HG02970 (cell line): ENCODE measurements around the gene ZNF3.
"Not testable (repeated sequence)": the region's sequence is repeated elsewhere in the genome, so short reads cannot be mapped to it uniquely, and the experiment has no call there.

Experiments used
- ATAC-seq: cut with Tn5 transposase; IDR thresholded peaks from one replicate; pipeline ENCODE4 v1.9.1; 2021; ENCODE audit warnings: mild to moderate bottlenecking, moderate library complexity, moderate number of reproducible peaks; ENCODE audit not compliant: unreplicated experiment, low FRiP score

Gene ZNF3

DNA sequence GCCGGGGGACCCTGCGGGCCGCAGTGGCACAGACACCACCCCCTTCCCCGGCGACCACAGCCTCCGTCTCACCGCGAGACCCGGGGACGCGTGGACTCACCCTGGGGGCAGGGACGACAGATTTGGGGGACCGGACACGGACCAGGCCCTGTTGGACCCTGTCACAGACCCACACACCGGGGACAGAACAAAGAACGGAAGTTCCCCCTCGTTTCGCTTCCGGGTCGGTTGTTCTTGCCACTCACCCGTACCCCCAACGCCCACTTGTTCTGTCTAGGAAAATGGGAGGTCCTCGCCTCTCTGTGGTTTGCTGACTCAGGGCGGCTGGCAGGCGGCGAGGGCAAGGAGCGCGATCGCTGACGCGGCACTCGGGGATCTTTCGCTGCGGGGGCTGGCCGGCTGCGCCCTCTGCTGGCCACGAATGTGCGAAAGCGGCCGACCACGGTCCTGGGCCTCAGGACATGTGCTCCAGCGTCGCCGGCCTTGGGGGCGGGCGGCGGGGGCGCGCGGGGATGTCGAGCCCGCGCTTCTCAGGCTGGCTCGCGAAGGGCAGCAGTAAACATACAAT, at the start of gene ZNF3:
TSS of gene ZNF3 (minus strand) at position 189 of the 568 bp plus-strand sequence. CDS start 4,366 bp downstream, outside the sequence.
- peak; percentile 80 for ATAC-seq

DNA sequence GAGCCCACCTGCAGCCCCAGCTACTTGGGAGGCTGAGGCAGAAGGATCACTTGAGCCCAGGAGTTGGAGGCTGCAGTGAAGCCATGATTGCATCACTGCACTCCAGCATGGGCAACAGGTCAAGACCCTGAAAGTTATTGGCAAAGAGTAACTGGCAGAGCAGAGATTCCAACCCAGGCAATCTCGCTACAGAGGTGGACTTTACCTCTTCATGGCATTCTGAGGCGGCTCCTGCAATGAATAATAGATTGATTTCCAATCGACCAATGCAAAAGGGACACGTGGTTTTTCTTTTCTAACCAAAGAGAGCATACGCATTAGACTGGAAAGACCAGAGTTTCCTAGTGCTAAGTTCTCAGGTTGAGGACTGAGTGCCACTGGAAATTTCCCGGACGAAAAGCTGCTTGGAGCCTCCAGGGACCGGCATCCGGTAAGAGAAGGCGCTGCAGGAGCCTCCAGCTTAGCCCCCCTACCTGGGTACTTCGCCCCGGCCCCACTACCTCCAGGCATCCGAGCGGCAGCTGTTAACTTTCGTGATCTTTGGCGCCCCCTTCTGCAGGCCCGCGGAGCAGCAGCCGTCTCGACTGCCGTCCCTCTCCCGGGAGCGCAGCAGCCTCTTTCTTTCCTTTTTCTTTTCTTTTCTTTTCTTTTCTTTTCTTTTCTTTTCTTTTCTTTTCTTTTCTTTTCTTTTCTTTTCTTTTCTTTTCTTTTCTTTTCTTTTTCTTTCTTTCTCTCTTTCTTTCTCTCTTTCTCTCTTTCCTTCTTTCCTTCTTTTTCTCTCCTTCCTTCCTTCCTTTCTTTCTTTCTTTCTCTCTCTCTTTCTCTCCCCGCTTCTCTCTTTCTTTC, 49.3 kb upstream of the ZNF3 start:
- ATAC-seq = no peak

DNA sequence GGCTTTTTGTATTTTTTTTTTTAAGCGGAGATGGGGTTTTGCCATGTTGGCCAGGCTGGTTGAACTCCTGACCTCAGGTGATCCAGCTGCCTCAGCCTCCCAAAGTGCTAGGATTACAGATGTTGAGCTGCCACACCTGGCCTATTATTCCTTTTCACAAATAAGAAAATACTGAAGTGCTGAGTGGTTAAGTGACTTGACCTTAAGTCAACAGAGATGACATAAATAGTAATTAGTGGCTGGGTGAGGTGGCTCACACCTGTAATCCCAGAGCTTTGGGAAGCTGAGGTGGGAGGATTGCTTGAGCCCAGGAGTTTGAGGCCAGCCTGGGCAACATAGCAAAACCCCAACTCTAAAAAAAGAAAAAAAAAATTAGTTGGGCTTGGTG, 48.7 kb upstream of the ZNF3 start:
- ATAC-seq = not testable (repeated sequence)

DNA sequence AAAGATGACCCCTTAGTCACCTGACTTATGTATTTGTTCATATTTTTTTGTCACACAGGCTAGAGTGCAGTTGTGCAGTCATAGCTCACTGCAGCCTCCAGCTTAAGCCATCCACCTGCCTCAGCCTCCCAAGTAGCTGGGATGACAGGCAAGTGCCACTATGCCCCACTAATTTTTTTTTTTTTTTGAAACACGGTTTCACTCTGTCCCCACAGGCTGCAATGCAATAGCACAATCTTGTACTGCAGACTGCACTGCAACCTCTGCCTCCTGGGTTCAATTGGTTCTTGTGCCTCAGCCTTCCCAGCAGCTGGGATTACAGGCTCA, 47.1 kb upstream of the ZNF3 start:
- ATAC-seq = no peak

DNA sequence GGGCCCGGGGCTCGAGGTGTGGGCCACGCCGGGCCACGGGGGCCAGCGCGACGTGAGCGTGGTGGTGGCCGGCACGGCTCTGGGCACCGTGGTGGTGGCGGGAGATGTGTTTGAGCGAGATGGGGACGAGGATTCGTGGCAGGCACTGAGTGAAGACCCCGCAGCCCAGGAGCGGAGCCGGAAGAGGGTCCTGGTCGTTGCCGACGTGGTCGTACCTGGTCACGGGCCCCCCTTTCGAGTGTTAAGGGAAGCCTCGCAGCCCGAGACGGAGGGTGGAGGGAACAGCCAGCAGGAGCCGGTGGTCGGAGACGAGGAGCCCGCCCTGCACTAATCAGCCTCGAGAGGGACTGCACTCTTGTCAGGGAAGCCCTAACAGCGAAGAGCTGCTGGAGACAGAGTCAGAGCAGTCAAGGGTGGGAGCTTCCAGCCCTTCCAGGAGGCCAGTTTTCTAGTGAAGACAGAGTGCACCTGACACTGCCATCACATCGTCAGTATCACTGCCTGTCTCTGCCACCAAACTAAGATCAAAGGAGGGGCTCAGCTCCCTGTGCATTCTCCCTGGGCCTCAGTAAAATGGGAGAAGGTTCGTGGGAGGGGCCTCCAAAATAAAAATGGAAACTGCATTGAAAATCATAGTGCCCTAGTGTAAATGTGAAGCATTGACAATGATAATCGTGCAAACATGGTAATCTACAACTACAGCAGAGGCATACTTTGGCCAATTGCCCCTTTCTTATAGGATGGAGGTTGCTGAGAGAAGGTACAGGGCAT, 46.5 kb upstream of the ZNF3 start:
- ATAC-seq = peak; percentile 12

DNA sequence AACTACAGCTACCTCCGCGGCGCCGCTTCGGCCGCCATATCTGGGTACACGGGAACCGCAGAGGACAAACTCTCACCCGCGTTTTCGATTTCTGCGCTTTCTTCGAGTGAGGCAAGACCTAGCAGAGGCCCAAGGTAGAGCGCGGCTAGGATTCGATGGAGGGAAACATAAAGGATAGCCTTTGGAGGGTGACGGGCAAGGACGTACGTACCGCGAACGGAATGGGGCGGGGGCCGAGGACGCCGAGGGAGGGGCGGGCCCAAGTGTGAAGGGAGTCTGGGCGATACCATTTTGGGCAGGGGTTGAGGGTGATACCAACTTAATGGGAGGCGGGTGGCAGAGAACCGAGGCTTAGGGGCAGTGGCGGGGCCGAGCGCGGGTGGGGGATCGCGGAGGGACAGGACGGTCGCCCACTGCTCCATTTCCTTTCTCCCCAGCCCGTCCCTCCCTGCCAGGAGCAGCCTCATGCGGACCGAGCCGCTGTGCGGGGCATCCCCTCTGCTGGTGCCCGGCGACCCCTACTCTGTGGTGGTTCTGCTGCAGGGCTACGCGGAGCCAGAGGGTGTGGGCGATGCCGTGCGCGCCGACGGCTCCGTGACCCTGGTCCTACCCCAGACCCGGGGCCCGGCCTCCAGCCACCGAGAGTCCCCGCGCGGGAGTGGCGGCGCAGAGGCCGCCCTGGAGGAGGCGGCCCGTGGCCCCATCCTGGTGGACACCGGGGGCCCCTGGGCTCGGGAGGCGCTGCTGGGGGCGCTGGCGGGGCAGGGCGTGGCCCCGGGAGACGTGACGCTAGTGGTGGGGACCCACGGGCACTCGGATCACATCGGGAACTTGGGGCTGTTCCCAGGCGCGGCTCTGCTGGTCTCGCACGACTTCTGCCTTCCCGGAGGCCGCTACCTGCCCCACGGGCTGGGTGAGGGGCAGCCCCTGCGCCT, 45.7 kb upstream of the ZNF3 start, which contains the start of gene MBLAC1:
TSS of gene MBLAC1 (plus strand) at position 37 of the 935 bp plus-strand sequence. CDS start at position 466, 429 bp downstream.
- ATAC-seq = peak; percentile 65

DNA sequence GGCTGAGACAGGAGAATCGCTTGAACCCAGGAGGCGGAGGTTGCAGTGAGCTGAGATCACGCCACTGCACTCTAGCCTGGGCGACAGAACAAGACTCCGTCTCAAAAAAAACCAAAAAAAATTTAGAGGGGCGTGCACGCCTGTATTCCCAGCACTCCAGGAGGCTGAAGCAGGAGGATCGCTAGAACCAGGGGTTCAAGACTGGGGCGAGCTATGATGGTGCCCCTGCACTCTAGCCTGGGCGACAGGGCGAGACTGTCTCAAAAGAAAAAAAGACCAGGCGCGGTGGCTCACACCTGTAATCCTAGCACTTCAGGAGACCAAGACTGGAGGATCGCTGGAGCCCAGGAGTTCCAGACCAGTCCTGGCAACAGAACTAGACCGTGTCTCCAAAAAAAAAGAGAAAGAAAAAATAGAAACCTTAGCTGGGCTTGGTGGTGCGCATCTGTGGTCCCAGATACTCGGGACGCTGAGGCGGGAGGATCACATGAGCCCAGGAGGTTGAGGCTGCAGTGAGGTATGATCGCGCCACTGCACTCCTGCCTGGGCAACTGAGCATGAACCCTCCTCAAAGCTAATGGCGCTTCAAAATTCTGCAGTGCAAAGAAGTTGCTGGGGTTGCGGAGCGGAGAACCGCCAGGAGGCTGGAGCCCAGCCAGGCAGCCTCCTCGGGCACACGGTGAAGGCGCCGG, 44.9 kb upstream of the ZNF3 start:
- no peak for ATAC-seq

DNA sequence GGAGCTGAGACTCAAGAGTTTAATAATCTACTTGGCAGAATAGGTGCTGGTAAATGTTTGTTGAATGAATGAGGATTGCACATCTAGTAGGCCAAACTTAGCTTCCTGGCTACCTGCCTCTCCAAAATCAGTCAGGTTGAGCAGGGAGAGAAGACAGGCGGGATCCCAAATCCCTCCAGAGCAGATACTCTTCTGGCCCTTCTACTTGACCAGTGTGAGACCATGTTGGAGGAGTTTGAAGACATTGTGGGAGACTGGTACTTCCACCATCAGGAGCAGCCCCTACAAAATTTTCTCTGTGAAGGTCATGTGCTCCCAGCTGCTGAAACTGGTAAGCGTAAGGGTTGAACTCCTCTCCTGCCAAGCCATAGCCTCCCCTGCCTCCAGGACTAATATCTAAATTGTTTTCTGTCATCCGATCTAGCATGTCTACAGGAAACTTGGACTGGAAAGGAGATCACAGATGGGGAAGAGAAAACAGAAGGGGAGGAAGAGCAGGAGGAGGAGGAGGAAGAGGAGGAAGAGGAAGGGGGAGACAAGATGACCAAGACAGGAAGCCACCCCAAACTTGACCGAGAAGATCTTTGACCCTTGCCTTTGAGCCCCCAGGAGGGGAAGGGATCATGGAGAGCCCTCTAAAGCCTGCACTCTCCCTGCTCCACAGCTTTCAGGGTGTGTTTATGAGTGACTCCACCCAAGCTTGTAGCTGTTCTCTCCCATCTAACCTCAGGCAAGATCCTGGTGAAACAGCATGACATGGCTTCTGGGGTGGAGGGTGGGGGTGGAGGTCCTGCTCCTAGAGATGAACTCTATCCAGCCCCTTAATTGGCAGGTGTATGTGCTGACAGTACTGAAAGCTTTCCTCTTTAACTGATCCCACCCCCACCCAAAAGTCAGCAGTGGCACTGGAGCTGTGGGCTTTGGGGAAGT, 43.0 kb upstream of the ZNF3 start:
- ATAC-seq = no peak

DNA sequence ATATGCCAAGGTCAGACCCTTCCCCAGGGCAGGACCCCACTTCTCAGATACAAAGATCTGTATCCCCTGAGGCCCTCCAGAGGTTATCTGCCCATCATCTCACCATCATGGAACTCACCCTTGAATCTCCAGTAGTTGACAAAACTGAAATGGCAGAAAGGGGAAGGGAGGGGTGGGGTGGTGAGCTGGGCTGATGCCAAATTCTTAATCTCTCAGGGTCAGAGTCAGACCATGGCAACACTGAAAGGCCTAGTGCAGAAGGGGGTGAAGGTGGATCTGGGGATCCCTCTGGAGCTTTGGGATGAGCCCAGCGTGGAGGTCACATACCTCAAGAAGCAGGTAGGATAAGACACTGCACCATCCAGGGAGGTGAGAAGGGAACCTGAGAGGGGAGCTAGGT, 41.0 kb upstream of the ZNF3 start:
- ATAC-seq = no peak

DNA sequence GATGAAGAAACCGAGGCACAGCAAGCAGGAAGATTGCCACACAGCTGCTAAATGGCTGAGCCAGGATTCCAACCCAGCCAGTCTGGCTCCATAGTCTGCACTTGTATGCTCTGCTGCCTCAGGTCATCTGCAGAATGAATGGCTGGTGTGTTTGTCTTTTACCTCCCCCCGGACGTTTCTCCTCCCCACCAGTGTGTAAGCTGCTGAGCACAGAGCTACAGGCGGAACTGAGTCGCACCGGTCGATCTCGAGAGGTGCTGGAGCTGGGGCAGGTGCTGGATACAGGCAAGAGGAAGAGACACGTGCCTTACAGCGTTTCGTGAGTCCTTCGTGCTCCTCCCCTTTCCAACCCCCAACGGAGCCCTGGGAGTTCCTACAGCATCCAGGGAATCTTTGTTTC, 40.5 kb upstream of the ZNF3 start:
- no peak for ATAC-seq

DNA sequence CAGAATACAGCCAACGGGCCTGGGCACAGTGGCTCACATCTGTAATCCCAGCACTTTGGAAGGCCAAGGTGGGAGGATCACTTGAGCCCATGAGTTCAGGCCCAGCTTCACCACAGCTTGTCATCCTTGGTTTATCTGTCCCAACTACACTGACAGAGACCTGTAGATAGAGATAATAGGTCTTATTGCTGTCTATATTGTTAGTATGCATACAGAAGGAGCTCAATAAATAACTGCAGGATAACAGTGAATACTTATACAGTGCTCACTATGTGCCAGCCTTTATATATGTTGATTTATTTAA, 39.2 kb upstream of the ZNF3 start:
- ATAC-seq = no peak

DNA sequence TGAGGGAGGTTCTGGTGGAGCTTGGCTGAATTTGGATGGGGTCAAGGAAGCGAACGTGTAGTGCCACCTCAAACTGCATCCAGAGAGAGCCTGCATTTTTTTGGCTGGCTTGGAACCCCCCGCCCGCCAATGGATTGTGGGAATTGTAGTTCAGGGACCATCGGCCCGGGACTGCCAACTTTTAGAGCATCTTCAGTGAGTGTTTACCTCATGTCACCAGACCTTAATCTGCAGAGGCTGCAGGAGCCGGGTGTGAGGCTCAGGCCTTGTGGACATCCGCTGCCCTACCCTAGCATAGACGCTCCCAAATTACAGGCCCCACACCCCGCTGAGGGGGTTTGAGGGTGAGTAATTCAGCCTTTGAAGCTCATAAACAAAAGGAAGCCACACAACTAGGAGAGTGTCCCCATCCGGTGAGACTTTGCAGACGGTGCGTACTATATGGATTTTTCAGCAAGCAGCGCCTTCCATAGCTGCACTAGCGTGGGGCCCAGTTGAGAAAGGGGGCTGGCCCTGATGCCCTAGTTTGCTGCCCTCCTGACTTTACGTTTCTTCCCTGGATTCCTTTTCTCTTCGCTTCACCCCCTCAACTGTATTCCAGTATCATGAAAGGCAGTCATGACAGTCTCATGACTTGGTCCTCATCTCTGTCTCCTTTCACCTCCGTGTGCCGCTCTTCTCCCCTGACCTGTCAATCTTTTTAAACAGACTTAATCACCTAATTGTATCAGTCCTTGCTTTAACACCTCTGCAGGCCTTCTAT, 38.6 kb upstream of the ZNF3 start:
- ATAC-seq = peak; percentile 33

DNA sequence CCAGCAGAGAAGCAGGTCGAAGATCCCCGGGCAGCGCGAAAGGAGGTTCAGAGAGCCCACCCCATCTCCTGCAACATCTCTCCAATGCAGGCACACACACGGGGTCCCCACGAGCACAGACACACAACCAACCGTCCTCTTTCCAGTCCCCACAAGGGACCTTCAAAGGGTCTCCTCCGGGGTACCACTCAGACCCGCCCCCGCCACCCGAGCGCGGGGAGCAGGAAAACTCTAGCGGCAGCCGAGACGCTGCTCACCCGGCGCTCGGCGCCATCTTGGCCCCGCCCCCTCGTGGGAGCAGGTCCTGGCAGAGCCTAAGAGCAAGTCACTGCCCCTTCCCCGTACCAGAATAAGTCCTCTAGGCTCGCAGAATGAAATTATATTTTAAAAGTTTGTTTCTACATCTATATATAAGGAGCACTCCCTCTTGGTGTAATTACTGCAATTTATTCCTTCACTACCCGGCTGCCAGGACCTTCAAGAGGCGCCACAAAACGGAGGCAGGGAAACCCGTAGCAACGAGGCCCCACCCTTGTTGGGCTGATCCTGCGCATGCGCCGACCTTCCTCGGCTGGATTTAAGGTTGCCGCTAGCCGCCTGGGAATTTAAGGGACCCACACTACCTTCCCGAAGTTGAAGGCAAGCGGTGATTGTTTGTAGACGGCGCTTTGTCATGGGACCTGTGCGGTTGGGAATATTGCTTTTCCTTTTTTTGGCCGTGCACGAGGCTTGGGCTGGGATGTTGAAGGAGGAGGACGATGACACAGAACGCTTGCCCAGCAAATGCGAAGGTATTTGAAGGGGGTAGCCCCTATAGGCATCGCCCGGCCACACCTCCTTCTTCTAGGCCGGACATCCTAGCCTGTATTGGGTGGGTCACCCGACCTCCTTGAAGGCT, 37.8 kb upstream of the ZNF3 start, which contains the start of the genes CNPY4 and TAF6:
TSS of gene CNPY4 (plus strand) at position 563 of the 898 bp plus-strand sequence. CDS start at position 674, 111 bp downstream.
TSS of gene TAF6 (minus strand) at position 287 of the 898 bp plus-strand sequence. CDS start 5,149 bp downstream, outside the sequence.
- ATAC-seq = peak; percentile 73

DNA sequence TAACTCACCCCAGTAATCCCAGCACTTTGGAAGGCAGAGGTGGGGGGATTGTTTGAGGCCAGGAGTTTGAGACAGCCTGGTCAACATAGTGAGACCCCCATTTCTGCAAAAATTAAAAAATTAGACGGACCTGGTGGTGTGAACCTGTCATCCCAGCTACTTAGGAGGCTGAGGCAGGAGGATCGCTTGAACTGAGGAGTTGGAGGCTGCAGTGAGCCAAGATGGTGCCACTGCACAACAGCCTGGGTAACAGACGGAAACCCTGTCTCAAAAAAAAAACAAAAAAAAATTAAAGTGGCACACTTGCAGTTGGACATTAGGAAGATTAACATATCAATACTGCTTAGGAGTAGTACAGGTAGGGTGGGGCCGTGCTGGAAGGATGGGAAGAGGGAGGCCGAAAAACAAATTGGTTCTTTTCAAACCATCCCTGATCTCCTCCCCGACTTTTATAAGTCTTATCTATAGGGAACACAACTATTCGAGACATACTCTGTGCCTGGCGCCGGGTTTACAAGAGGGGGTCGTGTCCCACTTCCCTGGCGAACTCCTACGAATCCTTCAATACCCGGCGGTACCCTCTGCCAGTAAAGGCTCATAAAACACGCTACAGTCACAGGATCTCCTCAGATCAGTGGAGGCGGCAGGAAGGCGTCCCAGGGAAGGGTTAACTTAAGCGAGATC, 37.0 kb upstream of the ZNF3 start:
- no peak for ATAC-seq

DNA sequence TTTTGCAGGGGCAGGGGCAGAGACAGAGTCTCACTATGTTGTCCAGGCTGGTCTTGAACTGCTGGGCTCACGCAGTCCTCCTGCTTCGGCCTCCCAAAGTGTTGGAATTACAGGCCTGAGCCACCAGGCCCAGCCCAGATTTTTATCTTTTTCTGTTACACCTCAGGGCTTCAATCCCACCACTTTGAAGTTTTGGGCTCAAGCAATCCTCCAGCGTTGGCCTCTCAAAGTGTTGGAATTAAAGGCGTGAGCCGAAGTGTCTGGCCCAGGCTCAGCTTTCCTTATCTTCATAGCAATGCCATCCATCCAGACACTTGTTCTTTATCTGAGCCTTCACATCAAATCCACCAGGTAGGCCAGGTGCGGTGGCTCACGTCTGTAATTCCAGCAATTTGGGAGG, 33.5 kb upstream of the ZNF3 start:
- no peak for ATAC-seq

DNA sequence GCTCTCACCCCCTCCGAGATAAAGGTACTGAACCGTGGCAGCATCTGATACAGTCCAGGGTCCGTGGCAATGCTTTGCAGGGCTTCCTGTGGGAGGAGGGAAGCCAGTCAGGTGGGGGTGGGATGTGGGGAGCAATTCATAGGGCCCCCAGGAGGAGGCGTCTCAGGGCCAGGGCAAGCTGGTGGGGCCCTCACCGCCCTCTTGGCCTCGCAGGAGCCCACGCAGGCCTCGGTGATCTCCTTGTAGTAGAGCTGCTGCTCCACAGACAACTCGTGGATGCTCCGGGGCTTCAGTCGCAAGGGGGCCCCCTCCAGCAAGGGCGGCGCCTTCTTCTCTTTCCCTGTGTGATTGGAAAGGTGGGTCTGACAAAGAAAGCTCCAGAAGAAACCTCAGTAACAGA, 30.4 kb upstream of the ZNF3 start:
- no peak for ATAC-seq
